Spleen (tissue), 11 donors: ENCODE measurements around the gene SASS6. TPM values are rescaled to one million over a fixed set of nuclear protein-coding genes. Genes with fewer than 3 reads are reported as not detected.

Source experiments
- DNase-seq: peaks from one replicate; pipeline ENCODE4 v3.0.0-alpha.2; 2020
- H3K27ac ChIP-seq, 8 donors: fragments of 200-600 bp; sonication (generic) in 7 of 8; 1 replicate in 4 of 8; 2 replicates in 4 of 8; pipeline versions ENCODE4 v1.5.0 to v1.8.0; 2016 to 2021; ENCODE audit warnings: inconsistent platforms in 4 of 8, mild to moderate bottlenecking in 4 of 8, moderate library complexity in 1 of 8
- H3K27me3 ChIP-seq, 7 donors: fragments of 200-600 bp; sonication (generic) in 6 of 7; replicated peaks in 1 of 7; 1 replicate in 4 of 7; 2 replicates in 3 of 7; pipeline versions ENCODE4 v1.5.0 to v1.8.0; 2016 to 2021; ENCODE audit warnings: inconsistent platforms in 3 of 7, mild to moderate bottlenecking in 1 of 7
- H3K36me3 ChIP-seq, 6 donors: fragments of 200-600 bp; sonication (generic) in 5 of 6; 1 replicate in 4 of 6; 2 replicates in 2 of 6; pipeline versions ENCODE4 v1.5.0 to v1.8.0; 2016 to 2021; ENCODE audit warnings: inconsistent platforms in 2 of 6
- H3K4me1 ChIP-seq, 6 donors: fragments of 200-600 bp; sonication (generic) in 5 of 6; 1 replicate in 3 of 6; 2 replicates in 3 of 6; pipeline versions ENCODE4 v1.5.0 to v1.8.0; 2016 to 2021; ENCODE audit warnings: inconsistent platforms in 3 of 6
- H3K4me3 ChIP-seq, 8 donors: fragments of 200-600 bp; sonication (generic) in 7 of 8; 1 replicate in 4 of 8; 2 replicates in 4 of 8; pipeline versions ENCODE4 v1.5.0 to v1.8.0; 2016 to 2021; ENCODE audit warnings: inconsistent platforms in 4 of 8, mild to moderate bottlenecking in 4 of 8, moderate library complexity in 2 of 8
- H3K9me3 ChIP-seq, 8 donors: fragments of 200-600 bp; sonication (generic) in 7 of 8; 1 replicate in 4 of 8; 2 replicates in 4 of 8; pipeline versions ENCODE4 v1.5.0 to v1.8.0; 2016 to 2021; ENCODE audit warnings: inconsistent platforms in 4 of 8
- POLR2A ChIP-seq, 3 donors: fragments of 450-650 bp; IDR thresholded peaks; one replicate each; pipeline ENCODE4 v1.5.1; 2017; ENCODE audit warnings: antibody characterized with exemption in 3 of 3, mild to moderate bottlenecking in 1 of 3
- POLR2AphosphoS5 ChIP-seq, 3 donors: sonication (generic); formaldehyde crosslinking; IDR thresholded peaks; one replicate each; pipeline ENCODE4 v1.5.1; 2017; ENCODE audit warnings: antibody characterized with exemption in 3 of 3
- WGBS, 5 donors: extraction: QIAGEN DNeasy Blood & Tissue Kit in 3 of 5; methylation state at CpG; one replicate each; pipeline versions ENCODE4 v1.1.5 to v1.1.7; 2013 to 2018; 5-methylcytosine and 5-hydroxymethylcytosine counted together
- intact Hi-C: fragments of 100-400 bp; cut with DNase I; formaldehyde crosslinking; loops from one replicate; pipeline ENCODE4 v1.15.0; 2023; ENCODE audit warnings: low total_unique reads
- polyA plus RNA-seq, 3 donors: library from polyadenylated mRNA; stranded (reverse); fragments of 200-250 nt; gene quantifications; one replicate each; pipeline ENCODE4 v1.2.1, GENCODE V29; 2013
- total RNA-seq, 7 donors: library from RNA; depleted of rRNA in 3 of 7; stranded (reverse); fragments of >200 nt in 3 of 7; fragmentation: NEBNext Ultra II Directional in 4 of 7; extraction: Animal tissue kit (Norgen Biotek cat#: 25700) in 4 of 7; gene quantifications; one replicate each; pipeline versions ENCODE4 v1.1.0 to v1.2.1, GENCODE V29; 2016 to 2021
- TF ChIP-seq, protein P1 (sequence below), 11 experiments: fragments of 200-600 bp in 7 of 11; fragments of 450-650 bp in 4 of 11; sonication (generic) in 4 of 11; IDR thresholded peaks in 8 of 11; conservative IDR thresholded peaks in 3 of 11; 1 replicate in 7 of 11; 2 replicates in 4 of 11; pipeline versions ENCODE4 v1.4.0 to v1.8.0; 2016 to 2021; ENCODE audit warnings: antibody characterized with exemption in 11 of 11, inconsistent platforms in 4 of 11, mild to moderate bottlenecking in 1 of 11
- donor health status: healthy with polysubstance abuse.
- donor health status: DM: no; HTN: no; CAD: no; lungs with moderate emphysema.
- donor health status: DM: no; HTN: no; CAD: no.
- donor health status: Bipolar disorder and iron deficiency.
- donor health status: healthy.
- donor health status: DM: no; HTN: no; CAD: no.
- donor health status: DM: yes; HTN: yes; CAD: no.

The SASS6 gene
- total and polyA plus RNA-seq, 10 donors: 2.7 to 9.2 (median 4.2) TPM

DNA sequence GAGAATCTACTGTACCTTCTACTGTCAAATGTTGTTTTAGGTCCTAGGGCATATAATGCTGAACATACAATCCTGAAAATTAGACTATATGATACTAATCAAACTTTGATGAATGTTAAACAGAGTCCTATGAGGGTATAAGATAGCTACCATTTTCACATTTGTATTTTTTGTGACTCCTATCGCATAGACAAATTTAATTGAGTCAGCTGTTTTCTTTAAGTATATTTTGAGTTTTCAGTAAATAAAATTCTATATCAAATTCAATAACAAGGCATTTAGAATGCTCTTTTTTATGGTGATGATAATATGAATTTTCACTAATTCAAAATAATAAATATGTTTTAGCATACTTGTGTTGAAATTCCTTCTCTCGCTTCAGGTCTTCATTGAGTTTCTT is 35.3 kb upstream of the SASS6 start:
- Histone ChIP-seq H3K9me3 (no peaks in the 10 kb centered on the region), H3K4me1 (no peaks in the 10 kb centered on the region), H3K4me3 (no peak overlapping the region), H3K36me3 (no peaks in the 10 kb centered on the region), H3K27ac (no peak overlapping the region), H3K27me3 (no peaks in the 10 kb centered on the region)
- TF ChIP-seq POLR2A (IDR thresholded peaks at IDR 0.05) (no peak), POLR2AphosphoS5 (IDR thresholded peaks at IDR 0.05) (no peak)
- TF ChIP-seq, protein P1, sequence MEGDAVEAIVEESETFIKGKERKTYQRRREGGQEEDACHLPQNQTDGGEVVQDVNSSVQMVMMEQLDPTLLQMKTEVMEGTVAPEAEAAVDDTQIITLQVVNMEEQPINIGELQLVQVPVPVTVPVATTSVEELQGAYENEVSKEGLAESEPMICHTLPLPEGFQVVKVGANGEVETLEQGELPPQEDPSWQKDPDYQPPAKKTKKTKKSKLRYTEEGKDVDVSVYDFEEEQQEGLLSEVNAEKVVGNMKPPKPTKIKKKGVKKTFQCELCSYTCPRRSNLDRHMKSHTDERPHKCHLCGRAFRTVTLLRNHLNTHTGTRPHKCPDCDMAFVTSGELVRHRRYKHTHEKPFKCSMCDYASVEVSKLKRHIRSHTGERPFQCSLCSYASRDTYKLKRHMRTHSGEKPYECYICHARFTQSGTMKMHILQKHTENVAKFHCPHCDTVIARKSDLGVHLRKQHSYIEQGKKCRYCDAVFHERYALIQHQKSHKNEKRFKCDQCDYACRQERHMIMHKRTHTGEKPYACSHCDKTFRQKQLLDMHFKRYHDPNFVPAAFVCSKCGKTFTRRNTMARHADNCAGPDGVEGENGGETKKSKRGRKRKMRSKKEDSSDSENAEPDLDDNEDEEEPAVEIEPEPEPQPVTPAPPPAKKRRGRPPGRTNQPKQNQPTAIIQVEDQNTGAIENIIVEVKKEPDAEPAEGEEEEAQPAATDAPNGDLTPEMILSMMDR (IDR thresholded peaks at IDR 0.05 in 8 of 11, conservative IDR thresholded peaks at IDR 0.05 in 3 of 11): no peak
- intact Hi-C loops: no loop called here
- no peak for DNase-seq
- 93 to 98% (median 97%) methylated on average over 2 of the region's 2 CpGs for WGBS, 5 donors

DNA sequence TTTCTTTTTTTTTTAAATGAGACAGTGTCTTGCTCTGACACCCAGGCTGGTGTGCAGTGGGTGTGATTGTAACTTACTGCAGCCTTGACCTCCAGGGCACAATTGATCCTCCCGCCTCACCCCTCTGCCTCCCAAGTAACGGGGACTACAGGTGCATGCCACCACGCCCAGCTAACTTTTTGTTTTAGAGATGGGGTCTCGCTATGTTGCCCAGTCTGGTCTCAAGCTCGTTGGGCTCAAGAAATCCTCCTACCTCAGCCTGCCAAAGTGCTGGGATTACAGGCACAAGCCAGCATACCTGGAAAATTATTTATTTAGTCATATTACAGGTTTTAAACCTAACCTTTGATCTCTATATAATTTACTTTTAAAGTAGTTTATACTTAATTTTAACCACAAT is 32.0 kb upstream of the SASS6 start:
- Histone ChIP-seq H3K4me3 (no peak overlapping the region), H3K27ac (no peak overlapping the region), H3K4me1 (no peaks in the 10 kb centered on the region), H3K36me3 (no peaks in the 10 kb centered on the region), H3K27me3 (no peaks in the 10 kb centered on the region), H3K9me3 (no peaks in the 10 kb centered on the region)
- TF ChIP-seq, protein P1 (IDR thresholded peaks at IDR 0.05 in 8 of 11, conservative IDR thresholded peaks at IDR 0.05 in 3 of 11): no peak
- TF ChIP-seq POLR2AphosphoS5 (IDR thresholded peaks at IDR 0.05) (no peak), POLR2A (IDR thresholded peaks at IDR 0.05) (no peak)
- DNase-seq: no peak
- WGBS, 5 donors: 86 to 95% (median 92%) methylated on average over 5 of the region's 5 CpGs
- intact Hi-C loops: no loop called here

GRCh38 chr1:100164216-100164615 is 31.5 kb upstream of the SASS6 start:
- DNase-seq: no peak
- Histone ChIP-seq H3K4me1 (no peaks in the 10 kb centered on the region), H3K27ac (no peak overlapping the region), H3K36me3 (no peaks in the 10 kb centered on the region), H3K9me3 (no peaks in the 10 kb centered on the region), H3K27me3 (no peaks in the 10 kb centered on the region), H3K4me3 (no peak overlapping the region)
- intact Hi-C loops: no loop called here
- 83 to 88% (median 88%) methylated on average over 2 of the region's 2 CpGs for WGBS, 5 donors
- TF ChIP-seq POLR2AphosphoS5 (IDR thresholded peaks at IDR 0.05) (no peak), POLR2A (IDR thresholded peaks at IDR 0.05) (no peak)
- TF ChIP-seq, protein P1 (IDR thresholded peaks at IDR 0.05 in 8 of 11, conservative IDR thresholded peaks at IDR 0.05 in 3 of 11): no peak

DNA sequence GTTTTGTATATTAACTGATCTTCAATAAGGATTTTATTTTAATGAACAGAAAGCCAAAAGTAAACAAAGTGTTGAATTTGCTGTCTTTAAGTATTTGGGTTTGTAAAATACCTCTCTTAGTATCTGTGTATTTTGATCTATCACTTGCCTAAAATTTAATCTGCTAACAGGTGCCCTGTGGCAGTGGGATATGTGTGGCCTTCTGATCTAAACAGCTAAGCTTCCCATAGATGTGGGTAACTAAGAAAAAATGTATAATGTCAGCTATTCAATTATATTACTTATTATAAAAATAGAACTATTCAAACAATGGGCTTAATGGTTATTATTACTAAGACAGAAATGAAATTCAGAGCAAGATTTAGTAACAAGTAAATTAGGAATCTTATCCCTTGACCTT is 30.2 kb upstream of the SASS6 start:
- Histone ChIP-seq H3K27ac (no peak overlapping the region), H3K36me3 (no peaks in the 10 kb centered on the region), H3K27me3 (no peaks in the 10 kb centered on the region), H3K4me1 (no peaks in the 10 kb centered on the region), H3K9me3 (no peaks in the 10 kb centered on the region), H3K4me3 (no peak overlapping the region)
- TF ChIP-seq POLR2AphosphoS5 (IDR thresholded peaks at IDR 0.05) (no peak), POLR2A (IDR thresholded peaks at IDR 0.05) (no peak)
- TF ChIP-seq, protein P1 (IDR thresholded peaks at IDR 0.05 in 8 of 11, conservative IDR thresholded peaks at IDR 0.05 in 3 of 11): no peak
- no peak for DNase-seq
- intact Hi-C loops: no loop called here
